Activated naive CD4-positive, alpha-beta T cell treated with anti-CD3 and anti-CD28 coated beads, Interleukin-2, amount 50 U/mL, for 72 hours (primary cell): ENCODE results near the gene DNM2. TPM values are rescaled to one million over a fixed set of nuclear protein-coding genes. Genes with fewer than 3 reads are reported as not detected.
"Not testable (repeated sequence)": the region's sequence is repeated elsewhere in the genome, so short reads cannot be mapped to it uniquely, and the experiment has no call there.

ENCODE experiments used
- ATAC-seq, 2 donors: fragments of 150-1000 bp; cut with Tn5 transposase; 2 replicates each; pipeline ENCODE4 v1.10.0; 2021; ENCODE audit warnings: mild to moderate bottlenecking in 2 of 2, moderate library complexity in 2 of 2
- DNase-seq, 2 donors: peaks; one replicate each; pipeline ENCODE4 v3.0.0; 2021 to 2022; ENCODE audit warnings: low spot score in 2 of 2
- H3K27ac Mint-ChIP-seq, 2 donors: one replicate each; pipeline ENCODE4 v1.8.0; 2022; ENCODE audit warnings: mild to moderate bottlenecking in 2 of 2, mixed read lengths in 2 of 2
- H3K36me3 Mint-ChIP-seq, 2 donors: one replicate each; pipeline ENCODE4 v1.8.0; 2022; ENCODE audit warnings: mixed read lengths in 2 of 2
- H3K9me3 Mint-ChIP-seq, 2 donors: one replicate each; pipeline ENCODE4 v1.8.0; 2022; ENCODE audit warnings: mixed read lengths in 2 of 2
- total RNA-seq, 2 donors: library from RNA; stranded (reverse); gene quantifications; one replicate each; pipeline ENCODE4 v1.2.3, GENCODE V29; 2022

DNM2 gene
- total RNA-seq = 100 to 1,000 TPM; 191 to 219 TPM

DNA sequence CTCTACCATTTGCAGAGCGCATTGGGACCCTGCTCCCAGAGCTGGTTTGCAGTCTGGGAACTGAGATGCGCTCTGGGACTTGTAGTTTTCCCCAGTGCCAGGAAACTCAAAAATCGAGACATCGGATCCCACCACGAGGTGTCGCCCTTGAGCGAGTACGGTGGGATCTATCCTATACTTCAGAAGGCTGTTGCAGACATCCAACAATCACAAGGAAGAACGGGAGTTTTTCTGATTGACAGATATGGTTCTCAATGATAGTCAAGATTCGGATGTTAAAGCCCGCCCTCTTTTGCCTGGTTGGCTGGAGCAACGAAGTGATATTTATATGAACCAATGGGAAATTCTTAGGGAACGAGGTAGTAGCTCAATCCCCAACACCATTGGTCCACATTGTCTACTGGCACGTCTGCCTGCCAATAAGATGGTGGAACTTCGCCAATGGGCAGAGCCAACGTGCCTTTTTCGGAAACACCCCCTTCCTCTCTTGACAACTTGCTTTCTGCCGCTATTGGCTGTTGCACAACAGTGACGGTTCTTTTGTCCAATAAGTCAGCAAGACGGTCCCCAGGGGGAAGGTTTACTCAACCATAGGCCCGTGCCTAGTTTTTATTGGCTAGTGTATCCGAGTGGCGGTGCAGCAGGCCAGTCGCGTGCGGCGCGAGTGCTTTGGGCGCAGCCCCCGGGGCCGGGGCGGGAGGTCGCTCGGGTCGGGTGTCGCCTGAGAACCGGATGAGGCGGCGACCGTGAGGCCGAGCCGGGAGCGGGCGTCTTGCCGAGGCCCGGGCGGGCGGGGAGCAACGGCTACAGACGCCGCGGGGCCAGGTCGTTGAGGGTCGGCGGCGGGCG, at the start of gene DNM2:
TSS of gene DNM2 (plus strand) at position 724 of the 849 bp plus-strand sequence. CDS start 164 bp downstream, outside the sequence.
- H3K27ac Mint-ChIP-seq = peak within 1 kb of the TSS; percentile 92 to 97
- DNase-seq (peak; percentile 99), ATAC-seq (peak; percentile 91 to 92)
- H3K36me3 Mint-ChIP-seq = peaks cover 6 to 7% of the 10 kb centered on the region in 2 donors
- no peaks in the 10 kb centered on the region for H3K9me3 Mint-ChIP-seq

GRCh38 chr19:10669246-10669645, 48.6 kb upstream of the DNM2 start:
- DNase-seq (no peak), ATAC-seq (no peak)
- H3K36me3 Mint-ChIP-seq = peaks cover 8 to 10% of the 10 kb centered on the region in 2 donors
- H3K27ac Mint-ChIP-seq = peak overlapping the region in 1 of 2 donors; percentile 41
- no peaks in the 10 kb centered on the region for H3K9me3 Mint-ChIP-seq

- no peak for ATAC-seq
- Mint-ChIP-seq H3K9me3 (no peaks in the 10 kb centered on the region), H3K36me3 (peaks cover 8 to 10% of the 10 kb centered on the region in 2 donors), H3K27ac (no peak overlapping the region)
- DNase-seq = no peak
Observed at GRCh38 chr19:10670182-10670581, 47.7 kb upstream of the DNM2 start.

DNA sequence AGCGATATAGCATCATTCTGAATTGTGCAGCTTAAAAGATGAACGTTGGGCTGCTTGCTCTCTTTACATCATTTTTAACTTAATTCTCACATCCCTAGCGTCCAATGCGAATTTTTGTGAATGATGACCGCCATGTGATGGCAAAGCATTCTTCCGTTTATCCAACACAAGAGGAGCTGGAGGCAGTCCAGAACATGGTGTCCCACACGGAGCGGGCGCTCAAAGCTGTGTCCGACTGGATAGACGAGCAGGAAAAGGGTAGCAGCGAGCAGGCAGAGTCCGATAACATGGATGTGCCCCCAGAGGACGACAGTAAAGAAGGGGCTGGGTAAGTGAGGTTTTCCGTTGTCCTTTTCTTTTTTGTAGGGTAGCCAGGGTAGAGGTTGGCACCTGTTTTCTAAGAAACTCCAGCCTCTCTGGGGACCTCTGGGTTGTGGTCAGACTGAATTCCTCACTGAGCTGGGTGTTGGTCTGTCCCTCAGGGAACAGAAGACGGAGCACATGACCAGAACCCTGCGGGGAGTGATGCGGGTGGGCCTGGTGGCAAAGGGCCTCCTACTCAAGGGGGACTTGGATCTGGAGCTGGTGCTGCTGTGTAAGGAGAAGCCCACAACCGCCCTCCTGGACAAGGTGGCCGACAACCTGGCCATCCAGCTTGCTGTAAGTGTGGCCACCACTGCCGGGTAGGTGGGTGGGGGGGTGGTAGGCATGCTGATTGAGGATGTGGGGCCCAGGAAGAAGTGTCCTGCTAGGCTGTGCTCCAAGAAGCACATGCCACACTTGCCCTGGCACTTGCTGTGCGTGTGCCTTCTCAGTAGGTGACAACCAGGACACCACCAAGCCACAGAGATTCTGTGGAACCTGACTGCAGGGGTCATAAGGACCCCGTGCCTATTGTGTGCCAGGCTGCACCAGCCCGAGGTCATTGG, 46.7 kb upstream of the DNM2 start:
- H3K9me3 Mint-ChIP-seq = no peaks in the 10 kb centered on the region
- peaks cover 8 to 10% of the 10 kb centered on the region in 2 donors for H3K36me3 Mint-ChIP-seq
- peak overlapping the region in 1 of 2 donors; percentile 57 for H3K27ac Mint-ChIP-seq
- DNase-seq (no peak), ATAC-seq (peak in 1 of 2 donors; percentile 15)

- H3K9me3 Mint-ChIP-seq, DNase-seq, H3K27ac Mint-ChIP-seq, ATAC-seq: not testable (repeated sequence)
- peaks cover 8 to 13% of the 10 kb centered on the region in 2 donors for H3K36me3 Mint-ChIP-seq
Observed at GRCh38 chr19:10671922-10672321, 46.0 kb upstream of the DNM2 start.

DNA sequence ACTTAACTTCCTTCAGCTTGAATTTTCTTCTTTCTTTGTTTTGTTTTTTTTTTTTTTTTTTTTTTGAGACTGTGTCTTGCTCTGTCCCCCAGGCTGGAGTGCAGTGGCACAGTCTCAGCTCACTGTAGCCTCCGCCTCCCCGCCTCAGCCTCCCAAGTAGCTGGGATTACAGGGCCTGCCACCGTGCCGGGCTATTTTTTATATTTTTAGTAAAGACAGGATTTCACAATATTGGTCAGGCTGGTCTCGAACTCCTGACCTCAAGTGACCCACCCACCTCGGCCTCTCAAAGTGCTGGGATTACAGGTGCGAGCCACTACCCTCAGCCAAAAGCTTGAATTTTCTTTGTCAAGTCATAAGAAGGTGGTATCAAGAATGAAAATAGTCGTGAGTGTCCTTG, 42.7 kb upstream of the DNM2 start:
- DNase-seq, H3K9me3 Mint-ChIP-seq: not testable (repeated sequence)
- peaks cover 8 to 24% of the 10 kb centered on the region in 2 donors for H3K36me3 Mint-ChIP-seq

GRCh38 chr19:10677751-10678150, 40.1 kb upstream of the DNM2 start:
- no peak for ATAC-seq
- no peak overlapping the region for H3K27ac Mint-ChIP-seq
- no peaks in the 10 kb centered on the region for H3K9me3 Mint-ChIP-seq
- H3K36me3 Mint-ChIP-seq = peaks cover 18 to 24% of the 10 kb centered on the region in 2 donors
- no peak for DNase-seq

More for the DNA sequence above, 42.7 kb upstream of the DNM2 start:
- H3K27ac Mint-ChIP-seq = peak overlapping the region in 1 of 2 donors; percentile 60
- not testable (repeated sequence) for ATAC-seq

DNA sequence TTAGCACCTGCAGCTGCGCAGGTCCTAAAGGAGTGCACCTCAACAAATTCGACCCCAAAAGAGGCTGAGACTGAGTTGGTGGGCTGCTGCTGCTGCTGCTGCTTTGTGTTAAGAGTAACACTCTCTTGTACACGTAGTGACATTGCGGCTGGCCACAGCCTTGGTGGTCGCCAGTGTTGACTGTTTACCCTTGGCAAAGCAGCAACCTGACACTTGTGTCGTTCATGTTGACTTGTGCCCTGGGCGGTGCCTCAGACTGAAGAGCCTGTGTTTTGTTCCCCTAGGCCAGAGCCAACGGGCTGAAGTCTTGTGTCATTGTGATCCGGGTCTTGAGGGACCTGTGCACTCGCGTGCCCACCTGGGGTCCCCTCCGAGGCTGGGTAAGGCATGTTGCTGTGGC, 39.1 kb upstream of the DNM2 start:
- Mint-ChIP-seq H3K27ac (no peak overlapping the region), H3K36me3 (peaks cover 11 to 19% of the 10 kb centered on the region in 2 donors), H3K9me3 (no peaks in the 10 kb centered on the region)
- ATAC-seq = no peak
- DNase-seq = no peak

- no peak overlapping the region for H3K27ac Mint-ChIP-seq
- ATAC-seq (no peak), DNase-seq (no peak)
- H3K36me3 Mint-ChIP-seq = peaks cover 11 to 19% of the 10 kb centered on the region in 2 donors
- H3K9me3 Mint-ChIP-seq = no peaks in the 10 kb centered on the region
Observed at GRCh38 chr19:10679743-10680142, 38.1 kb upstream of the DNM2 start.

GRCh38 chr19:10680545-10681135, 37.2 kb upstream of the DNM2 start:
- Mint-ChIP-seq H3K9me3 (no peaks in the 10 kb centered on the region), H3K27ac (peak overlapping the region in 1 of 2 donors; percentile 25), H3K36me3 (peaks cover 11 to 19% of the 10 kb centered on the region in 2 donors)
- no peak for ATAC-seq
- DNase-seq = no peak

- no peak for ATAC-seq
- no peaks in the 10 kb centered on the region for H3K9me3 Mint-ChIP-seq
- no peak for DNase-seq
- H3K27ac Mint-ChIP-seq = peak overlapping the region in 1 of 2 donors; percentile 6
- peaks cover 11 to 18% of the 10 kb centered on the region in 2 donors for H3K36me3 Mint-ChIP-seq
Observed at GRCh38 chr19:10681658-10682057, 36.2 kb upstream of the DNM2 start.

DNA sequence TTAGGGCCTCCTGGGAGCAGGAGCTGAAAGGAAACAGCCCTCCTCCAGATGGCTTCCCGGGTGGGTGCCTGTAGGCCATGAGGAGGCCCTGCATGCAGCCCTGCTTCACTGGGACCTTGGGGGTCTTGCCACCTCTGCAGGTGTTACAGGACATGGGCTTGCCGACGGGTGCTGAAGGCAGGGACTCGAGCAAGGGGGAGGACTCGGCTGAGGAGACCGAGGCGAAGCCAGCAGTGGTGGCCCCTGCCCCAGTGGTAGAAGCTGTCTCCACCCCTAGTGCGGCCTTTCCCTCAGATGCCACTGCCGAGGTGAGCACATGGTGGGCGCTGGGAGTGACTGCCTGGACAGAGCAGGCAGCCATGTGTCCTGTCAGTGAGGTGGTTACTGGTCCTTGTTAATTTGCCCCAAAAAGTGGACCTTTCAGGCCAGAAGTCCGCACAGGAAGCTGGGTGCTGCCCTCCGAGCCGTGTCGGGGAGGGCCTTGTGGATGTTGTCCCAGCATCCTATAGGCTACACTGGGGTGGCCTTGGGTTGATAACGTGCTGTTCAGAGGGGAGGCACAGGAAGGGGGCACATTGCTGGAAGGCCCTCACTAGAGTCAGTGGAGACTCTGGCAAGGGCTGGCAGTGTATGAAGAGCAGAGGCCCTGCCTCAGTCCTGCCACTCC, 35.3 kb upstream of the DNM2 start:
- peaks cover 11 to 13% of the 10 kb centered on the region in 2 donors for H3K36me3 Mint-ChIP-seq

DNA sequence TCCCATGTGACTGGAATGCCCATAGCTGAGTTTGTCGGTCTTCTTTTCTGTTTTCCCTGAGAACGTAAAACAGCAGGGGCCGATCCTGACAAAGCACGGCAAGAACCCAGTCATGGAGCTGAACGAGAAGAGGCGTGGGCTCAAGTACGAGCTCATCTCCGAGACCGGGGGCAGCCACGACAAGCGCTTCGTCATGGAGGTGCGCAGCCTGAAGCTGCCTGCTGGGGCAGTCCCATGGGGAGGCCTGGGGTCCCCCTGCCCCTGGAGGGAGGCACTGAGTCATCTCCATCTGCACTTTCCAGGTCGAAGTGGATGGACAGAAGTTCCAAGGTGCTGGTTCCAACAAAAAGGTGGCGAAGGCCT, 34.8 kb upstream of the DNM2 start:
- ATAC-seq (no peak), DNase-seq (no peak)
- H3K27ac Mint-ChIP-seq = no peak overlapping the region
- peaks cover 11 to 13% of the 10 kb centered on the region in 2 donors for H3K36me3 Mint-ChIP-seq
- no peaks in the 10 kb centered on the region for H3K9me3 Mint-ChIP-seq

More for the DNA sequence above, 35.3 kb upstream of the DNM2 start:
- no peaks in the 10 kb centered on the region for H3K9me3 Mint-ChIP-seq
- ATAC-seq = peak in 1 of 2 donors; percentile 21
- DNase-seq = no peak
- H3K27ac Mint-ChIP-seq = no peak overlapping the region

DNA sequence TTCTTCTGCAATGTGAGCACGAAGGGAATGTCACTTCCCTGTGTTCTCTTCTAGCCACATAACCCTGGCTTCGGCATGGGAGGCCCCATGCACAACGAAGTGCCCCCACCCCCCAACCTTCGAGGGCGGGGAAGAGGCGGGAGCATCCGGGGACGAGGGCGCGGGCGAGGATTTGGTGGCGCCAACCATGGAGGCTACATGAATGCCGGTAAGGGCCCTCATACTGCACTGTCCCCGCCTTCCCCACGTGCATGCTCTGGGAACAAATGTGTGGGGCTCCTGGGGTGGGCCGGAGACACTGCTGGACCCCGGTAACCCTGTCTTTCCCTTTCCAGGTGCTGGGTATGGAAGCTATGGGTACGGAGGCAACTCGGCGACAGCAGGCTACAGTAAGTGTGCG, 34.3 kb upstream of the DNM2 start:
- peaks cover 10 to 11% of the 10 kb centered on the region in 2 donors for H3K36me3 Mint-ChIP-seq
- no peaks in the 10 kb centered on the region for H3K9me3 Mint-ChIP-seq
- ATAC-seq (no peak), DNase-seq (no peak)
- no peak overlapping the region for H3K27ac Mint-ChIP-seq

DNA sequence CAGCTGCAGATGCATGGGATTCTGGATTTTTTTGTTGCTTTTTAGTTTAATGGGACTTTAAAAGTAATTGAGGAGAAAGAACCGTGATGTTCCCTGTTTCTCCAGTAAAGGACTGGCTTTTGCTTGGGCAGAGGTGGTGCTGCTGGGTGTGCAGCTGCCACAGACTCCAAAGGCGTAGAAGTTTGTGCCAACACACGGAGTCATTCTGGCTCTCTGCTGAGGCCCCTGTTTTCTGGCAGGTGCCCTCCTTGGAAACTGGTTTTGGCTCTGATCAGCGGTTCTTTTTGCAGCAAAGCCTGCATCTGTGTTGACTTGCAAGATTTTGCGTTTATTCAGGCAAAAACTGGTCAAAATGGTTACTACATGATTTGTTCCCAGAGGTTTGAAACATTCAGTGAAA, 32.7 kb upstream of the DNM2 start:
- ATAC-seq = no peak
- Mint-ChIP-seq H3K9me3 (no peaks in the 10 kb centered on the region), H3K36me3 (peaks cover 5 to 23% of the 10 kb centered on the region in 2 donors), H3K27ac (no peak overlapping the region)
- no peak for DNase-seq

GRCh38 chr19:10686193-10686592, 31.7 kb upstream of the DNM2 start:
- ATAC-seq (no peak), DNase-seq (no peak)
- H3K36me3 Mint-ChIP-seq = peaks cover under 1 to 18% of the 10 kb centered on the region in 2 donors
- H3K27ac Mint-ChIP-seq = no peak overlapping the region
- no peaks in the 10 kb centered on the region for H3K9me3 Mint-ChIP-seq
